Panc1 (cell line): Measurements from ENCODE around the gene GRK2. TPM values are rescaled to one million over a fixed set of nuclear protein-coding genes. Genes with fewer than 3 reads are reported as not detected.

Experiments
- ATAC-seq: fragments of 200-7000 bp; cut with Tn5 transposase; 2 replicates; pipeline ENCODE4 v1.9.1; 2020; ENCODE audit warnings: mild to moderate bottlenecking, moderate library complexity
- BruUV-seq: library from RNA; stranded (reverse); fragments of 400-500 nt; replicated peaks from 2 replicates; lab custom pipeline; 2021; lab: Mats Ljungman, UMichigan
- CTCF ChIA-PET: fragments of 300-600 bp; sonication (Branson Sonifier 250); formaldehyde crosslinking; loops from one replicate; lab custom pipeline; 2022; ENCODE audit warnings: antibody characterized with exemption; lab: Charles Lee
- POLR2A ChIA-PET: fragments of 300-600 bp; sonication (Branson Sonifier 250); formaldehyde crosslinking; loops from one replicate; lab custom pipeline; 2022; ENCODE audit warnings: antibody characterized with exemption; lab: Charles Lee
- DNase-seq: peaks from one replicate; pipeline ENCODE4 v3.0.0-alpha.2; 2010; ENCODE audit warnings: low read depth, low spot score
- H3K27ac ChIP-seq: 2 replicates; pipeline ENCODE4 v1.5.1; 2011; ENCODE audit warnings: mild to moderate bottlenecking, low read length, inconsistent platforms
- H3K27me3 ChIP-seq: fragments of 200-500 bp; sonication (Bioruptor generic); 2 replicates; pipeline ENCODE4 v1.6.0; 2014; ENCODE audit warnings: low read length, inconsistent platforms; ENCODE audit not compliant: control insufficient read depth, insufficient read depth
- H3K36me3 ChIP-seq: fragments of 200-500 bp; sonication (Bioruptor generic); 2 replicates; pipeline ENCODE4 v1.5.1; 2014; ENCODE audit warnings: inconsistent platforms, mild to moderate bottlenecking, low read length, moderate library complexity; ENCODE audit not compliant: control insufficient read depth, insufficient read depth
- H3K4me1 ChIP-seq: 2 replicates; pipeline ENCODE4 v1.5.1; 2011; ENCODE audit warnings: inconsistent platforms, mild to moderate bottlenecking, low read length, moderate library complexity; ENCODE audit not compliant: control insufficient read depth, insufficient read depth
- H3K4me3 ChIP-seq, 2 experiments: 2 replicates each; pipeline ENCODE4 v1.5.1; 2011 to 2012; ENCODE audit warnings: low read depth in 2 of 2, low read length in 2 of 2, mild to moderate bottlenecking in 2 of 2, inconsistent platforms in 1 of 2, moderate library complexity in 1 of 2
- H3K9me3 ChIP-seq: fragments of 200-500 bp; sonication (Bioruptor generic); 2 replicates; pipeline ENCODE4 v1.5.1; 2014; ENCODE audit warnings: low read depth, mild to moderate bottlenecking, inconsistent platforms, low read length, moderate library complexity; ENCODE audit not compliant: control insufficient read depth, insufficient read depth
- CTCF ChIP-seq: fragments of 450-650 bp; IDR thresholded peaks from 2 replicates; pipeline ENCODE4 v1.5.1; 2017; ENCODE audit warnings: mild to moderate bottlenecking
- POLR2AphosphoS5 ChIP-seq: IDR thresholded peaks from 2 replicates; pipeline ENCODE4 v1.6.1; 2012; ENCODE audit warnings: mild to moderate bottlenecking, low read depth, low read length, moderate library complexity
- REST ChIP-seq, 2 experiments: IDR thresholded peaks; 2 replicates each; pipeline ENCODE4 v1.6.1; 2011 to 2012; ENCODE audit warnings: low read depth in 2 of 2, control low read depth in 1 of 2, low read length in 1 of 2, mild to moderate bottlenecking in 1 of 2, moderate library complexity in 1 of 2; ENCODE audit not compliant: insufficient read depth in 1 of 2
- SIN3A ChIP-seq: IDR thresholded peaks from 2 replicates; pipeline ENCODE4 v1.6.1; 2012; ENCODE audit warnings: low read depth, mild to moderate bottlenecking, low read length, moderate library complexity, borderline replicate concordance; ENCODE audit not compliant: insufficient read depth
- TCF7L2 ChIP-seq: IDR thresholded peaks from 2 replicates; pipeline ENCODE4 v1.6.1; 2011; ENCODE audit warnings: mild to moderate bottlenecking, low read depth, low read length, inconsistent platforms
- in situ Hi-C: cut with HindIII; loops from 2 replicates; pipeline ENCODE4 v1.10.0; 2016; ENCODE audit warnings: low sequenced_read_pairs, low pct_unique_long_range_greater_than_20kb
- intact Hi-C: fragments of 100-400 bp; cut with micrococcal nuclease; formaldehyde crosslinking; loops from one replicate; pipeline ENCODE4 v1.10.0; 2022; ENCODE audit not compliant: unreplicated experiment
- total RNA-seq: library from RNA; stranded (reverse); gene quantifications from one replicate; pipeline ENCODE4 v1.2.1, GENCODE V29; 2021; ENCODE audit not compliant: unreplicated experiment

Gene GRK2
- total RNA-seq, 1 experiment from 2014 or later = 103 TPM

GRCh38 chr11:67312187-67313021, 46.1 kb downstream of the GRK2 start:
- POLR2A ChIA-PET = no interaction called here

More at GRCh38 chr11:67312187-67313021, 46.1 kb downstream of the GRK2 start:
- DNase-seq = no peak
- no TSS peak for BruUV-seq
- in situ Hi-C loops (no loop called here), intact Hi-C loops (loop anchor here (10.0 kb wide), 1 partner anchor 218 kb away; no protein-coding TSS in a partner anchor)
- TF ChIP-seq SIN3A (no peak), POLR2AphosphoS5 (no peak; the same call in 1 of the 2 replicates), TCF7L2 (no peak), REST (IDR thresholded peaks at IDR 0.05; ENCODE audit: insufficient read depth in 1 of 2, low read depth in 2 of 2, low read length in 1 of 2) (no peak), CTCF (no peak)
- no peaks in the 10 kb centered on the region for H3K27me3 ChIP-seq
- no peaks in the 10 kb centered on the region for H3K4me1 ChIP-seq
- H3K9me3 ChIP-seq = no peaks in the 10 kb centered on the region
- no peaks in the 10 kb centered on the region for H3K36me3 ChIP-seq
- no peak for ATAC-seq
- CTCF ChIA-PET = interaction anchor here (0.6 kb wide), 1 partner anchor 46 kb away, joined by 5 read pairs; no protein-coding TSS in a partner anchor
- H3K4me3 ChIP-seq = no peak overlapping the region
- no peak overlapping the region for H3K27ac ChIP-seq
